AG09319 (cell line): ENCODE data around the gene SORBS2.

Experiments
- DNase-seq: peaks from one replicate; pipeline ENCODE4 v3.0.0-alpha.2; 2010; ENCODE audit warnings: low read depth; ENCODE audit errors: extremely low read depth
- CTCF ChIP-seq: IDR thresholded peaks from 2 replicates; pipeline ENCODE4 v1.5.1; 2011; ENCODE audit warnings: low read depth, mild to moderate bottlenecking, inconsistent platforms, low read length, moderate library complexity

Gene SORBS2

GRCh38 chr4:185672618-185673017, 139.4 kb downstream of the SORBS2 start:
- DNase-seq = no peak
- TF ChIP-seq CTCF = no peak

GRCh38 chr4:185672151-185672550, 139.8 kb downstream of the SORBS2 start:
- DNase-seq = no peak
- no peak for TF ChIP-seq CTCF

GRCh38 chr4:185671496-185671895, 140.5 kb downstream of the SORBS2 start:
- no peak for TF ChIP-seq CTCF
- no peak for DNase-seq

GRCh38 chr4:185671066-185671465, 140.9 kb downstream of the SORBS2 start:
- TF ChIP-seq CTCF = no peak
- no peak for DNase-seq

- no peak for TF ChIP-seq CTCF
Observed at GRCh38 chr4:185669288-185669687, 142.7 kb downstream of the SORBS2 start.

GRCh38 chr4:185666156-185666555, 145.8 kb downstream of the SORBS2 start:
- no peak for TF ChIP-seq CTCF
- DNase-seq = no peak

More at GRCh38 chr4:185669288-185669687, 142.7 kb downstream of the SORBS2 start:
- DNase-seq = no peak

- TF ChIP-seq CTCF = no peak
- no peak for DNase-seq
Observed at GRCh38 chr4:185665655-185666054, 146.3 kb downstream of the SORBS2 start.
